B cell (primary cell): ENCODE results near the gene A2ML1. TPM values are rescaled to one million over a fixed set of nuclear protein-coding genes. Genes with fewer than 3 reads are reported as not detected.

ENCODE experiments used
- ATAC-seq: fragments of 200-7000 bp; cut with Tn5 transposase; one replicate; pipeline ENCODE4 v1.10.0; 2021; ENCODE audit warnings: low read depth, mild to moderate bottlenecking, moderate number of reproducible peaks, moderate library complexity
- CTCF ChIA-PET: fragments of 350-600 bp; sonication (Branson Sonifier 250); formaldehyde crosslinking; loops from one replicate; lab custom pipeline; 2021; ENCODE audit warnings: antibody characterized with exemption, inconsistent platforms; lab: Charles Lee
- POLR2A ChIA-PET: fragments of 350-600 bp; sonication (Branson Sonifier 250); formaldehyde crosslinking; loops from one replicate; lab custom pipeline; 2021; ENCODE audit warnings: antibody characterized with exemption; lab: Charles Lee
- DNase-seq: peaks from one replicate; pipeline ENCODE4 v3.0.0; 2013
- H2AFZ ChIP-seq: 2 replicates; pipeline ENCODE4 v1.6.1; 2012; ENCODE audit warnings: mild to moderate bottlenecking, low read depth, low read length; ENCODE audit not compliant: insufficient read depth, poor library complexity, severe bottlenecking
- H3K27ac ChIP-seq, 2 donors: 1 replicate in 1 of 2; 2 replicates in 1 of 2; pipeline ENCODE4 v1.5.1; 2012 to 2013; ENCODE audit warnings: low read length in 2 of 2, mild to moderate bottlenecking in 2 of 2, moderate library complexity in 1 of 2
- H3K27me3 ChIP-seq, 4 experiments: fragments of 200-600 bp in 1 of 4; sonication (generic) in 1 of 4; replicated peaks in 1 of 4; 1 replicate in 2 of 4; 2 replicates in 2 of 4; pipeline versions ENCODE4 v1.6.1 to v1.7.0; 2013 to 2016; ENCODE audit warnings: low read length in 3 of 4, mild to moderate bottlenecking in 2 of 4, mixed read lengths in 1 of 4, moderate library complexity in 1 of 4; ENCODE audit not compliant: insufficient read depth in 4 of 4, control insufficient read depth in 3 of 4; ENCODE audit errors: control extremely low read depth in 1 of 4
- H3K36me3 ChIP-seq, 2 experiments: replicated peaks in 1 of 2; 1 replicate in 1 of 2; 2 replicates in 1 of 2; pipeline versions ENCODE4 v1.6.1 to v1.7.1; 2013; ENCODE audit warnings: low read length in 1 of 2; ENCODE audit not compliant: insufficient read depth in 2 of 2, control insufficient read depth in 1 of 2; ENCODE audit errors: control extremely low read depth in 1 of 2, extremely low read depth in 1 of 2
- H3K4me1 ChIP-seq, 2 donors: fragments of 200-600 bp in 1 of 2; sonication (generic) in 1 of 2; 1 replicate in 1 of 2; 2 replicates in 1 of 2; pipeline versions ENCODE4 v1.5.1 to v1.6.1; 2013 to 2017; ENCODE audit warnings: low read length in 2 of 2; ENCODE audit not compliant: control insufficient read depth in 2 of 2, insufficient read depth in 2 of 2
- H3K4me2 ChIP-seq: replicated peaks from 2 replicates; pipeline ENCODE3; 2012; ENCODE audit warnings: mild to moderate bottlenecking, low read depth, low read length; ENCODE audit not compliant: poor library complexity, severe bottlenecking
- H3K4me3 ChIP-seq, 5 experiments: fragments of 200-600 bp in 1 of 5; sonication (generic) in 1 of 5; 1 replicate in 3 of 5; 2 replicates in 2 of 5; pipeline versions ENCODE4 v1.5.1 to v1.7.0; 2011 to 2016; ENCODE audit warnings: low read length in 4 of 5, mild to moderate bottlenecking in 4 of 5, low read depth in 2 of 5, control low read depth in 1 of 5, moderate library complexity in 1 of 5; ENCODE audit not compliant: insufficient read depth in 1 of 5; ENCODE audit errors: control extremely low read depth in 1 of 5, extremely low read depth in 1 of 5
- H3K79me2 ChIP-seq: fragments of 200-600 bp; sonication (generic); one replicate; pipeline ENCODE4 v1.6.0; 2016; ENCODE audit warnings: low read length; ENCODE audit not compliant: control insufficient read depth, insufficient read depth
- H3K9ac ChIP-seq: fragments of 200-600 bp; sonication (generic); 2 replicates; pipeline ENCODE4 v1.6.1; 2017; ENCODE audit warnings: mild to moderate bottlenecking, low read length, moderate library complexity
- H3K9me3 ChIP-seq, 3 donors: one replicate each; pipeline versions ENCODE4 v1.6.1 to v1.7.1; 2013; ENCODE audit warnings: low read length in 2 of 3; ENCODE audit not compliant: control insufficient read depth in 2 of 3, insufficient read depth in 1 of 3; ENCODE audit errors: control extremely low read depth in 1 of 3
- H4K20me1 ChIP-seq: 2 replicates; pipeline ENCODE4 v1.6.0; 2012; ENCODE audit warnings: mild to moderate bottlenecking, low read length; ENCODE audit not compliant: insufficient read depth, control insufficient read depth, poor library complexity, severe bottlenecking
- H3K27ac Mint-ChIP-seq: one replicate; pipeline ENCODE4 v1.8.0; 2021; ENCODE audit warnings: mixed read lengths
- H3K27me3 Mint-ChIP-seq: one replicate; pipeline ENCODE4 v1.8.0; 2021; ENCODE audit warnings: mixed read lengths
- H3K4me1 Mint-ChIP-seq: one replicate; pipeline ENCODE4 v1.8.0; 2021; ENCODE audit warnings: mixed read lengths
- H3K4me3 Mint-ChIP-seq: one replicate; pipeline ENCODE4 v1.8.0; 2021; ENCODE audit warnings: mixed read lengths
- H3K9me3 Mint-ChIP-seq: one replicate; pipeline ENCODE4 v1.8.0; 2022; ENCODE audit warnings: mixed read lengths; ENCODE audit not compliant: insufficient read depth
- EZH2 ChIP-seq: IDR thresholded peaks from 2 replicates; pipeline ENCODE4 v1.6.1; 2012; ENCODE audit warnings: borderline replicate concordance, low read depth, mild to moderate bottlenecking, moderate library complexity, low read length; ENCODE audit not compliant: insufficient read depth, poor library complexity, severe bottlenecking
- WGBS: methylation state at CpG from one replicate; pipeline ENCODE4 v1.1.5; 2013; ENCODE audit warnings: missing lambda C conversion rate; ENCODE audit not compliant: insufficient coverage; 5-methylcytosine and 5-hydroxymethylcytosine counted together
- intact Hi-C: fragments of 100-400 bp; cut with micrococcal nuclease; formaldehyde crosslinking; loops from one replicate; pipeline ENCODE4 v1.10.0; 2022
- polyA plus RNA-seq: library from polyadenylated mRNA; depleted of rRNA; stranded (reverse); fragments of >200 nt; gene quantifications from 2 replicates; pipeline ENCODE4 v1.2.3, GENCODE V29; 2012
- total RNA-seq, 2 donors: library from RNA; stranded (reverse); fragments of 120-200 nt in 1 of 2; gene quantifications; 1 replicate in 1 of 2; 2 replicates in 1 of 2; pipeline versions ENCODE4 v1.2.3 to v1.2.4, GENCODE V29; 2013 to 2022
- TF ChIP-seq, protein P1 (sequence below): fragments of 200-600 bp; IDR thresholded peaks from one replicate; pipeline ENCODE4 v1.8.0; 2022; ENCODE audit warnings: antibody characterized with exemption, mild to moderate bottlenecking

Gene A2ML1
- total and polyA plus RNA-seq, 2 donors (not counting 1 experiment from before 2014, with no cell fraction given) = not detected

GRCh38 chr12:8905546-8905945 is 83.1 kb downstream of the A2ML1 start:
- H3K27ac ChIP-seq = no peak overlapping the region
- ChIA-PET CTCF (interaction anchor here (3.5 kb wide), 1 partner anchor 15 kb away, joined by 17 read pairs; no protein-coding TSS in a partner anchor), POLR2A (interaction anchor here (0.7 kb wide), 1 partner anchor 359 kb away, joined by 5 read pairs; no protein-coding TSS in a partner anchor)
- H3K9me3 ChIP-seq = peaks cover 0 to 22% (median 0%) of the 10 kb centered on the region in 3 donors
- H2AFZ ChIP-seq = no peak overlapping the region
- no peak for ATAC-seq
- no peak overlapping the region for H3K4me3 Mint-ChIP-seq
- no peak overlapping the region for H3K4me3 ChIP-seq
- H3K36me3 ChIP-seq = no peaks in the 10 kb centered on the region
- H3K4me2 ChIP-seq = no peak overlapping the region
- peaks cover 29 to 40% of the 10 kb centered on the region in 2 donors for H3K4me1 ChIP-seq
- H3K4me1 Mint-ChIP-seq = peaks cover 36% of the 10 kb centered on the region
- no peaks in the 10 kb centered on the region for H3K79me2 ChIP-seq
- H3K9me3 Mint-ChIP-seq = peaks cover 3% of the 10 kb centered on the region
- intact Hi-C loops = no loop called here
- 100% methylated on average over 3 of the region's 10 CpGs for WGBS
- no peak overlapping the region for H3K27ac Mint-ChIP-seq
- DNase-seq = no peak
- H3K27me3 Mint-ChIP-seq = no peaks in the 10 kb centered on the region
- TF ChIP-seq EZH2 = no peak
- TF ChIP-seq, protein P1, sequence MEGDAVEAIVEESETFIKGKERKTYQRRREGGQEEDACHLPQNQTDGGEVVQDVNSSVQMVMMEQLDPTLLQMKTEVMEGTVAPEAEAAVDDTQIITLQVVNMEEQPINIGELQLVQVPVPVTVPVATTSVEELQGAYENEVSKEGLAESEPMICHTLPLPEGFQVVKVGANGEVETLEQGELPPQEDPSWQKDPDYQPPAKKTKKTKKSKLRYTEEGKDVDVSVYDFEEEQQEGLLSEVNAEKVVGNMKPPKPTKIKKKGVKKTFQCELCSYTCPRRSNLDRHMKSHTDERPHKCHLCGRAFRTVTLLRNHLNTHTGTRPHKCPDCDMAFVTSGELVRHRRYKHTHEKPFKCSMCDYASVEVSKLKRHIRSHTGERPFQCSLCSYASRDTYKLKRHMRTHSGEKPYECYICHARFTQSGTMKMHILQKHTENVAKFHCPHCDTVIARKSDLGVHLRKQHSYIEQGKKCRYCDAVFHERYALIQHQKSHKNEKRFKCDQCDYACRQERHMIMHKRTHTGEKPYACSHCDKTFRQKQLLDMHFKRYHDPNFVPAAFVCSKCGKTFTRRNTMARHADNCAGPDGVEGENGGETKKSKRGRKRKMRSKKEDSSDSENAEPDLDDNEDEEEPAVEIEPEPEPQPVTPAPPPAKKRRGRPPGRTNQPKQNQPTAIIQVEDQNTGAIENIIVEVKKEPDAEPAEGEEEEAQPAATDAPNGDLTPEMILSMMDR = no peak
- no peak overlapping the region for H3K9ac ChIP-seq
- H3K27me3 ChIP-seq = no peaks in the 10 kb centered on the region
- H4K20me1 ChIP-seq = no peaks in the 10 kb centered on the region

- H3K4me3 Mint-ChIP-seq = no peak overlapping the region
These were observed 84.1 kb downstream of the A2ML1 start for GRCh38 chr12:8906266-8907180.

More at GRCh38 chr12:8906266-8907180, 84.1 kb downstream of the A2ML1 start:
- Histone ChIP-seq H3K79me2 (no peaks in the 10 kb centered on the region), H2AFZ (peak overlapping the region; percentile 32), H3K9ac (no peak overlapping the region), H3K36me3 (no peaks in the 10 kb centered on the region), H3K27me3 (no peaks in the 10 kb centered on the region), H4K20me1 (no peaks in the 10 kb centered on the region), H3K9me3 (peaks cover 0 to 12% (median 0%) of the 10 kb centered on the region in 3 donors), H3K4me3 (no peak overlapping the region), H3K4me1 (peaks cover 31 to 42% of the 10 kb centered on the region in 2 donors), H3K4me2 (no peak overlapping the region), H3K27ac (no peak overlapping the region)
- DNase-seq (no peak), ATAC-seq (no peak)
- TF ChIP-seq, protein P1 = no peak
- no peak for TF ChIP-seq EZH2
- Mint-ChIP-seq H3K27me3 (no peaks in the 10 kb centered on the region), H3K9me3 (peaks cover 3% of the 10 kb centered on the region), H3K4me1 (peaks cover 41% of the 10 kb centered on the region), H3K27ac (no peak overlapping the region)
- intact Hi-C loops = no loop called here
- 81% methylated on average over 11 of the region's 16 CpGs for WGBS
- CTCF ChIA-PET = interaction anchor here (0.5 kb wide), 1 partner anchor 224 kb away, joined by 5 read pairs; no protein-coding TSS in a partner anchor
- POLR2A ChIA-PET = no interaction called here
